ENCODE data around the gene EZH2.

Gene EZH2

GRCh38 chr7:148878317-148878716, 5.8 kb downstream of the EZH2 start:
- TF ChIP-seq FOXP2 (optimal IDR thresholded peaks at IDR 0.05; ENCODE audit: borderline replicate concordance, extremely low read depth, extremely low read length, insufficient read depth) (no peak), SIN3A (IDR thresholded peaks at IDR 0.05; ENCODE audit: borderline replicate concordance, insufficient read depth, low read length) (no peak), REST (IDR thresholded peaks at IDR 0.05; ENCODE audit: insufficient read depth in 1 of 2, low read depth in 2 of 2, low read length in 2 of 2) (no peak), TAF1 (IDR thresholded peaks at IDR 0.05; ENCODE audit: borderline replicate concordance, insufficient read depth, low read length) (no peak), POLR2AphosphoS5 (IDR thresholded peaks at IDR 0.05; ENCODE audit: low read depth, low read length) (no peak)

- TF ChIP-seq FOXP2 (optimal IDR thresholded peaks at IDR 0.05; ENCODE audit: borderline replicate concordance, extremely low read depth, extremely low read length, insufficient read depth) = no peak
- no peak for TF ChIP-seq POLR2AphosphoS5 (IDR thresholded peaks at IDR 0.05; ENCODE audit: low read depth, low read length)
- TF ChIP-seq REST (IDR thresholded peaks at IDR 0.05; ENCODE audit: insufficient read depth in 1 of 2, low read depth in 2 of 2, low read length in 2 of 2) = no peak
- no peak for TF ChIP-seq TAF1 (IDR thresholded peaks at IDR 0.05; ENCODE audit: borderline replicate concordance, insufficient read depth, low read length)
These were observed 6.6 kb downstream of the EZH2 start for GRCh38 chr7:148877517-148877916.

- TF ChIP-seq FOXP2 (optimal IDR thresholded peaks at IDR 0.05; ENCODE audit: borderline replicate concordance, extremely low read depth, extremely low read length, insufficient read depth) = no peak
- TF ChIP-seq REST (IDR thresholded peaks at IDR 0.05; ENCODE audit: insufficient read depth in 1 of 2, low read depth in 2 of 2, low read length in 2 of 2) = no peak
- TF ChIP-seq POLR2AphosphoS5 (IDR thresholded peaks at IDR 0.05; ENCODE audit: low read depth, low read length) = no peak
- no peak for TF ChIP-seq SIN3A (IDR thresholded peaks at IDR 0.05; ENCODE audit: borderline replicate concordance, insufficient read depth, low read length)
- no peak for TF ChIP-seq TAF1 (IDR thresholded peaks at IDR 0.05; ENCODE audit: borderline replicate concordance, insufficient read depth, low read length)
These were observed 11.9 kb downstream of the EZH2 start for GRCh38 chr7:148872188-148872587.

- TF ChIP-seq FOXP2 (optimal IDR thresholded peaks at IDR 0.05; ENCODE audit: borderline replicate concordance, extremely low read depth, extremely low read length, insufficient read depth) (no peak), REST (IDR thresholded peaks at IDR 0.05; ENCODE audit: insufficient read depth in 1 of 2, low read depth in 2 of 2, low read length in 2 of 2) (no peak), SIN3A (IDR thresholded peaks at IDR 0.05; ENCODE audit: borderline replicate concordance, insufficient read depth, low read length) (no peak), POLR2AphosphoS5 (IDR thresholded peaks at IDR 0.05; ENCODE audit: low read depth, low read length) (no peak)
These were observed 12.5 kb downstream of the EZH2 start for GRCh38 chr7:148871551-148871950.

GRCh38 chr7:148871030-148871429, 13.1 kb downstream of the EZH2 start:
- no peak for TF ChIP-seq FOXP2 (optimal IDR thresholded peaks at IDR 0.05; ENCODE audit: borderline replicate concordance, extremely low read depth, extremely low read length, insufficient read depth)
- TF ChIP-seq TAF1 (IDR thresholded peaks at IDR 0.05; ENCODE audit: borderline replicate concordance, insufficient read depth, low read length) = no peak
- TF ChIP-seq SIN3A (IDR thresholded peaks at IDR 0.05; ENCODE audit: borderline replicate concordance, insufficient read depth, low read length) = no peak
- TF ChIP-seq POLR2AphosphoS5 (IDR thresholded peaks at IDR 0.05; ENCODE audit: low read depth, low read length) = no peak
- TF ChIP-seq REST (IDR thresholded peaks at IDR 0.05; ENCODE audit: insufficient read depth in 1 of 2, low read depth in 2 of 2, low read length in 2 of 2) = no peak
